OCI-LY3 (cell line): ENCODE measurements around the gene SYT1.

Experiments used
- EZH2phosphoT487 ChIP-seq: fragments of 200-600 bp; shearing (Covaris generic); IDR thresholded peaks from 2 replicates; pipeline ENCODE4 v1.6.1; 2018; ENCODE audit warnings: antibody characterized with exemption, mixed run types, low read depth
- TF ChIP-seq, protein P1 (sequence below): fragments of 200-600, 300-600 bp; sonication (generic); IDR thresholded peaks from 2 replicates; pipeline ENCODE4 v1.5.1; 2014; ENCODE audit warnings: antibody characterized with exemption, low read length, low read depth

DNA sequence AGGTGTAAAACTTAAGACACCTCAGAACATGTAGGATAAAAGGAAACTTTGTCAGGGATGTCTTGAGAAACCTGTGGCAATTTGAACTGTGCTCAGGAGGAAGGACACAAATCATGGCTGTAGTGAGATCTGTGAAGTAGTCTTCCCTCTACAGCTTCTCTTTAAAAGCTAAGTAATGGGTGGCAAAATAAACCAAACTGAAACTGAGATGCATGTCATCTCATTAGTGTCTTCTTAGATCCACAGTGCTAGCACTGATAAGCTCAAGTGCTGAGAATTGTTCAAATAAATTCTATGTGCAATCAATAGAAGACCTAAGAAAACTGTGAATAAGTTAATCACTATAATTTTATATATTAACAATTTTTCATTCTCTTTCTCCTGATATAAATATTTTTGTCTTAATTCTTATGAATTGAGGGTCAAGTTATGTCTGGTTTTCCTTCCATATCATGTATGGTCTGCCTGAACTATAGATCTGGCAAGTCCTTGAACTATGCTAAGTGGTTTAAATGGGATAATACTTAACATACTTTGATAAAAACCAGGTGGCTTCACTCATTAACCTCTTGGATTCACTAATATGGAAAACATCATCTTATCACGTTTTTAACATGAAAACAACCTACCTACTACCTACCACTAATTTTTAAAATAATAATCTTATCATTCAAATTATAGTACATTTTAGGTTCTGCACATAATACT is 27.2 kb downstream of the SYT1 start:
- TF ChIP-seq, protein P1, sequence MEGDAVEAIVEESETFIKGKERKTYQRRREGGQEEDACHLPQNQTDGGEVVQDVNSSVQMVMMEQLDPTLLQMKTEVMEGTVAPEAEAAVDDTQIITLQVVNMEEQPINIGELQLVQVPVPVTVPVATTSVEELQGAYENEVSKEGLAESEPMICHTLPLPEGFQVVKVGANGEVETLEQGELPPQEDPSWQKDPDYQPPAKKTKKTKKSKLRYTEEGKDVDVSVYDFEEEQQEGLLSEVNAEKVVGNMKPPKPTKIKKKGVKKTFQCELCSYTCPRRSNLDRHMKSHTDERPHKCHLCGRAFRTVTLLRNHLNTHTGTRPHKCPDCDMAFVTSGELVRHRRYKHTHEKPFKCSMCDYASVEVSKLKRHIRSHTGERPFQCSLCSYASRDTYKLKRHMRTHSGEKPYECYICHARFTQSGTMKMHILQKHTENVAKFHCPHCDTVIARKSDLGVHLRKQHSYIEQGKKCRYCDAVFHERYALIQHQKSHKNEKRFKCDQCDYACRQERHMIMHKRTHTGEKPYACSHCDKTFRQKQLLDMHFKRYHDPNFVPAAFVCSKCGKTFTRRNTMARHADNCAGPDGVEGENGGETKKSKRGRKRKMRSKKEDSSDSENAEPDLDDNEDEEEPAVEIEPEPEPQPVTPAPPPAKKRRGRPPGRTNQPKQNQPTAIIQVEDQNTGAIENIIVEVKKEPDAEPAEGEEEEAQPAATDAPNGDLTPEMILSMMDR = no peak
- TF ChIP-seq EZH2phosphoT487 = no peak
